Gastroesophageal sphincter (tissue), 4 donors: ENCODE data around the gene NEK11. TPM values are rescaled to one million over a fixed set of nuclear protein-coding genes. Genes with fewer than 3 reads are reported as not detected.

Source experiments
- ATAC-seq: fragments of 150-250 bp; one replicate; pipeline ENCODE4 v1.9.1; 2016; ENCODE audit warnings: mild to moderate bottlenecking, moderate library complexity
- H3K27ac ChIP-seq, 4 donors: fragments of 200-600 bp; sonication (generic) in 3 of 4; 1 replicate in 3 of 4; 2 replicates in 1 of 4; pipeline ENCODE4 v1.5.1; 2016 to 2019
- H3K27me3 ChIP-seq: fragments of 200-600 bp; sonication (generic); one replicate; pipeline ENCODE4 v1.5.1; 2019
- H3K36me3 ChIP-seq, 2 donors: fragments of 200-600 bp; sonication (generic); one replicate each; pipeline ENCODE4 v1.5.1; 2019; ENCODE audit warnings: control low read depth in 1 of 2
- H3K4me1 ChIP-seq, 3 donors: fragments of 200-600 bp; sonication (generic); 1 replicate in 2 of 3; 2 replicates in 1 of 3; pipeline ENCODE4 v1.5.1; 2016 to 2019; ENCODE audit warnings: control low read depth in 2 of 3
- H3K4me3 ChIP-seq, 2 donors: fragments of 200-600 bp; sonication (generic); one replicate each; pipeline ENCODE4 v1.5.1; 2019; ENCODE audit warnings: mild to moderate bottlenecking in 1 of 2, moderate library complexity in 1 of 2
- H3K9me3 ChIP-seq, 3 donors: fragments of 200-600 bp; sonication (generic); one replicate each; pipeline ENCODE4 v1.5.1; 2017 to 2019; ENCODE audit warnings: control low read depth in 2 of 3
- EP300 ChIP-seq: sonication (generic); formaldehyde crosslinking; IDR thresholded peaks from one replicate; pipeline ENCODE4 v1.6.1; 2017; ENCODE audit warnings: antibody characterized with exemption, mild to moderate bottlenecking
- POLR2A ChIP-seq, 2 donors: fragments of 450-650 bp; IDR thresholded peaks; one replicate each; pipeline ENCODE4 v1.6.1; 2017; ENCODE audit warnings: antibody characterized with exemption in 2 of 2, mild to moderate bottlenecking in 2 of 2, moderate library complexity in 1 of 2
- POLR2AphosphoS5 ChIP-seq: sonication (generic); formaldehyde crosslinking; IDR thresholded peaks from one replicate; pipeline ENCODE4 v1.6.1; 2017; ENCODE audit warnings: antibody characterized with exemption
- WGBS, 2 donors: methylation state at CpG; one replicate each; pipeline ENCODE4 v1.1.5; 2018; ENCODE audit warnings: low coverage in 1 of 2; 5-methylcytosine and 5-hydroxymethylcytosine counted together
- total RNA-seq, 4 donors: library from RNA; depleted of rRNA; stranded (reverse); fragments of >200 nt; gene quantifications; one replicate each; pipeline ENCODE4 v1.1.0, GENCODE V29; 2016
- TF ChIP-seq, protein P1 (sequence below), 4 experiments: fragments of 200-600 bp in 2 of 4; fragments of 450-650 bp in 2 of 4; sonication (generic) in 1 of 4; IDR thresholded peaks; one replicate each; pipeline ENCODE4 v1.5.1; 2017 to 2019; ENCODE audit warnings: antibody characterized with exemption in 4 of 4, mild to moderate bottlenecking in 2 of 4, moderate library complexity in 2 of 4

NEK11 gene
- total RNA-seq, 4 donors from 2014 or later: 4.4 to 19.1 (median 6.0) TPM

DNA sequence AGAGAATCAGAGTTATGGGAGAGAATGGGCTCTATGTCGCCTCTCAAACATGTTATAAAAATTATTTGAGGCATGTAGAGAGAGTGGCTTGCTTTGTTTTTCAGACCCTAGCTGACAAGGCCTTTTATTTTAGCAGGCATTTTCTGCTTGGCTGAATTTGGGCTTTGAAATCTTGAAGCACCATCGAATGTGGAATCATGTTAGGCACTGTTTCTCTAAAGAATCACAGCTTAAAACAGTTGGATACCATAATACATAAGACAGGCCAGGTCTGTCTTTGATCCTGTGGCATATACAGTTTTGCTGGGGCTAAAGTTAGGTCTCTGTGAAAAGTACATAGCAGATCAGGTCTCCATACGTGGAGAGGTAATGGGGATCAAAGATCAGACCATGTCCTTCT lies 142.7 kb downstream of the NEK11 start:
- H3K9me3 ChIP-seq: no peaks in the 10 kb centered on the region
- H3K27ac ChIP-seq: no peak overlapping the region
- H3K4me1 ChIP-seq: no peaks in the 10 kb centered on the region
- WGBS, 2 donors: 85 to 100% methylated on average over 2 to 3 of the region's 3 CpGs
- H3K36me3 ChIP-seq: peaks cover 0 to 25% of the 10 kb centered on the region in 2 donors
- TF ChIP-seq POLR2A (IDR thresholded peaks at IDR 0.05) (no peak), EP300 (no peak), POLR2AphosphoS5 (no peak)
- TF ChIP-seq, protein P1, sequence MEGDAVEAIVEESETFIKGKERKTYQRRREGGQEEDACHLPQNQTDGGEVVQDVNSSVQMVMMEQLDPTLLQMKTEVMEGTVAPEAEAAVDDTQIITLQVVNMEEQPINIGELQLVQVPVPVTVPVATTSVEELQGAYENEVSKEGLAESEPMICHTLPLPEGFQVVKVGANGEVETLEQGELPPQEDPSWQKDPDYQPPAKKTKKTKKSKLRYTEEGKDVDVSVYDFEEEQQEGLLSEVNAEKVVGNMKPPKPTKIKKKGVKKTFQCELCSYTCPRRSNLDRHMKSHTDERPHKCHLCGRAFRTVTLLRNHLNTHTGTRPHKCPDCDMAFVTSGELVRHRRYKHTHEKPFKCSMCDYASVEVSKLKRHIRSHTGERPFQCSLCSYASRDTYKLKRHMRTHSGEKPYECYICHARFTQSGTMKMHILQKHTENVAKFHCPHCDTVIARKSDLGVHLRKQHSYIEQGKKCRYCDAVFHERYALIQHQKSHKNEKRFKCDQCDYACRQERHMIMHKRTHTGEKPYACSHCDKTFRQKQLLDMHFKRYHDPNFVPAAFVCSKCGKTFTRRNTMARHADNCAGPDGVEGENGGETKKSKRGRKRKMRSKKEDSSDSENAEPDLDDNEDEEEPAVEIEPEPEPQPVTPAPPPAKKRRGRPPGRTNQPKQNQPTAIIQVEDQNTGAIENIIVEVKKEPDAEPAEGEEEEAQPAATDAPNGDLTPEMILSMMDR (IDR thresholded peaks at IDR 0.05): no peak
- no peak overlapping the region for H3K4me3 ChIP-seq
- H3K27me3 ChIP-seq: no peaks in the 10 kb centered on the region
- no peak for ATAC-seq

DNA sequence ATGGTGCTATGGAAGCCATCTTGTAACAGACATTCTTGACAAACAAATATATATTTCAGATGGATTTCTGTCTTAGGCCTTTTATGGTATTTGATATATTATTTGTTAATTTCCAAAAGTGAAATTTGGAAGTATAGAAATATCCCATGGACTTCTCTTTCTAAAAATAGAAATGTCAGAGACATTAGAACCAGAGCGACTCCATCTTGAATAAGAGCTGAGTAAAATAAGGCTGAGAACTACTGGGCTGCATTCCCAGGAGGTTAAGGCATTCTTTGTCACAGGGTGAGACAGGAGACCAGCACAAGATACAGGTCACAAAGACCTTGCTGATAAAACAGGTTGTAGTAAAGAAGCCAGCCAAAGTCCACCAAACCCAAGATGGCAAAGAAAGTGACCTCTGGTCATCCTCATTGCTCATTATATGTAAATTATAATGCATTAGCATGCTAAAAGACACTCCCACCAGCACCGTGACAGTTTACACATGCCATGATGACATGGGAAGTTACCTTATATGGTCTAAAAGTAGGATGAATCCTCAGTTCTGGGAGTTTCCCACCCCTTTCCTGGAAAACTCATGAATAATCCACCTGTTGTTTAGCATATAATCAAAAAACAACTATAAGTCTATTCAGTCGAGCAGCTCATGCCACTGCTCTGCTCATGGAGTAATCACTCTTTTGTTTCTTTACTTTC lies 146.0 kb downstream of the NEK11 start:
- Histone ChIP-seq H3K4me1 (no peaks in the 10 kb centered on the region), H3K9me3 (no peaks in the 10 kb centered on the region), H3K27ac (no peak overlapping the region), H3K4me3 (no peak overlapping the region), H3K27me3 (no peaks in the 10 kb centered on the region), H3K36me3 (peaks cover 0 to 44% of the 10 kb centered on the region in 2 donors)
- no peak for ATAC-seq
- TF ChIP-seq POLR2AphosphoS5 (no peak), EP300 (no peak), POLR2A (IDR thresholded peaks at IDR 0.05) (no peak)
- TF ChIP-seq, protein P1 (IDR thresholded peaks at IDR 0.05): no peak
- 87 to 97% methylated on average over 3 of the region's 3 CpGs for WGBS, 2 donors

DNA sequence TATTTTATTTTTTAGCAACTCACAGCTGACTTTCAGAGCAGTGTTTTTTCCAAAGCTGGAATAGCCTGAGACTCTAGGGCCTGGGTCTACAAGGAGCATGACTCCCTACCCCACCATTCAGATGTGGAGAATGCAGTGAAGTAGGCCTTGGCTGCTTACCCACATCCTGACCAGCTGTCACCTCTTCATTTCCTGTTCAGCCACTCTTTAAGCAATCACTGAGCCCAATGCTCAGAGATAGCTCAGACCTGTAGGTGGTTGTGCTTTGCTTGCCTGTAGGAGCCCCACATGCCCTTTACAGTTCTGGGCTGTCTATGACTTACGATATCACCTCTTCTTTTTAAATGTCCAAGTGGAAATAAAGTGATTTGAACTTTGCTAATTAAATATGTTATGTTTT lies 148.1 kb downstream of the NEK11 start:
- Histone ChIP-seq H3K36me3 (peaks cover 0 to 53% of the 10 kb centered on the region in 2 donors), H3K27me3 (no peaks in the 10 kb centered on the region), H3K4me1 (no peaks in the 10 kb centered on the region), H3K27ac (no peak overlapping the region), H3K9me3 (peaks cover 0 to 11% (median 0%) of the 10 kb centered on the region in 3 donors), H3K4me3 (no peak overlapping the region)
- ATAC-seq: no peak
- TF ChIP-seq, protein P1 (IDR thresholded peaks at IDR 0.05): no peak
- TF ChIP-seq POLR2A (IDR thresholded peaks at IDR 0.05) (no peak), POLR2AphosphoS5 (no peak), EP300 (no peak)
- WGBS, 2 donors: 91 to 100% methylated on average over 1 of the region's 1 CpG

DNA sequence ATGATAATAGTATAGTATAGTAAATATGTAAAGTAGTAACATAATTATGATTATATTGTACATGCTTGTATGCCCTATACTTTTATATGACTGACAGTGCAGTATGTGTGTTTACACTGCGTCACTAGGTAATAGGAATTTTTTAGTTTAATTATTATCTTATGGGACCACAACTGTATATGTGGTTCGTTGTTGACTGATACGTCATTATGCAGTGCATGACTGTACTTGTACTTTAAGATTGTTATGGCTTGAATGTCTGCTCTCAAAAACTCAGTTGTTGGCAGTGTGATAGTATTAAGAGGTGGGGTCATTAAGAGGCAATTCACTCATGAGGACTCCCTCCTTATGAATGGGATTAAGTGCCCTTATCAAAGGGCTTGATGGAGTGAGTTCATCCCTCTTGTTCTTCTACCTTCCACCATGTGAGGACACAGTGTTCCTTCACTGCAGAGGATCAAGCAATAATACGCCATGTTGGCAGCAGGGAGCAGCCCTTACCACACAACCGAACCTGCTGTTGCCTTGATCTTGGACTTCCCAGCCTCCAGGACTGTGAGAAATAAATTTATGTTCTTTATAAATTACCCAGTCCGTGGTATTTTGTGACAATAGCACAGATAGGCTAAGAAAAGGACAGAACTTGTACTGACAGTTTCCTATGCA lies 152.2 kb downstream of the NEK11 start:
- TF ChIP-seq EP300 (no peak), POLR2AphosphoS5 (no peak), POLR2A (IDR thresholded peaks at IDR 0.05) (no peak)
- TF ChIP-seq, protein P1 (IDR thresholded peaks at IDR 0.05): no peak
- H3K9me3 ChIP-seq: peaks cover 0 to 13% (median 0%) of the 10 kb centered on the region in 3 donors
- H3K36me3 ChIP-seq: peaks cover 0 to 34% of the 10 kb centered on the region in 2 donors
- no peak overlapping the region for H3K27ac ChIP-seq
- 90 to 96% methylated on average over 6 of the region's 6 CpGs for WGBS, 2 donors
- no peaks in the 10 kb centered on the region for H3K4me1 ChIP-seq
- H3K4me3 ChIP-seq: no peak overlapping the region
- H3K27me3 ChIP-seq: no peaks in the 10 kb centered on the region
- ATAC-seq: no peak

DNA sequence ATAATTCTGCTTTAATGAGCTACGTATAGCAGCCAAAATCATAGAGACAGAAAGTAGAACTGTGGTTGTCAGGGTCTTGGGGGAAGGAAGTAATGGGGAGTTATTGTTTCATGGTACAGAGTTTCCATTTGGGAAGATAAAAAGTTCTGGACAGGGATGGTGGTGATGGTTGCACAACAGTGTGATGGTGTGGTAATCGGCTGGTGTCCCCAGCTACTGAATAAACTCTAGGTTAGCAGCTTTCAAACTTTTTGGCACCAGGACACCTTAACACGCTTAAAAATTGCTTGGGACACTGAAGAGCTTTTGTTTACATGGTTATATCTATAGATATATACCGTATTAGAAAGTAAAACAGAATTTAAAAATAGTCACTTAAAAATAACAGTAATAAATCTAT lies 166.0 kb downstream of the NEK11 start:
- no peaks in the 10 kb centered on the region for H3K9me3 ChIP-seq
- no peaks in the 10 kb centered on the region for H3K27me3 ChIP-seq
- ATAC-seq: no peak
- H3K36me3 ChIP-seq: peaks cover 0 to 15% of the 10 kb centered on the region in 2 donors
- TF ChIP-seq POLR2AphosphoS5 (no peak), EP300 (no peak)
- TF ChIP-seq, protein P1 (IDR thresholded peaks at IDR 0.05): no peak
- H3K4me3 ChIP-seq: no peak overlapping the region
- 80 to 81% methylated on average over 4 of the region's 4 CpGs for WGBS, 2 donors
- H3K27ac ChIP-seq: no peak overlapping the region
- no peaks in the 10 kb centered on the region for H3K4me1 ChIP-seq
